ENCODE data around the gene CA10.

Gene CA10

DNA sequence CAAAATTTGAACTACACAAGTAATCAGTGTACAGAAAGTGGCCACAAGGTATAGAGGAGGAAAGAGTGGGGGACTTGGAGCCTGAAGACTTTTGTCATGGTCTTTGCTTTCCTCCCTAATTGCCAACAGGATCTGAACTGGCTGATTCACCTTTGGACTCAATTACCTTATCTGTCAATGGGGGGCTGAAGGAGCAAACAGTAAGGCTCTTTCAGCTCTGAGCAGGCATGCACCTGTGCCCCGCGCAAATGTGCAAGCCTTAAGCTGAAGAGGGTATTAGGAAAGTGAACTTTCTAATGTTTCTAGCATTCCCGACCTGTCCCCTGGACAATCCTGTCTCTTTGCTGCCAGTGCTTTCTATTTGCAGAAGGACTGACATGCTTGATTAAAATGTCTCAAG lies 302.7 kb downstream of the CA10 start:
- no peak for DNase-seq

DNA sequence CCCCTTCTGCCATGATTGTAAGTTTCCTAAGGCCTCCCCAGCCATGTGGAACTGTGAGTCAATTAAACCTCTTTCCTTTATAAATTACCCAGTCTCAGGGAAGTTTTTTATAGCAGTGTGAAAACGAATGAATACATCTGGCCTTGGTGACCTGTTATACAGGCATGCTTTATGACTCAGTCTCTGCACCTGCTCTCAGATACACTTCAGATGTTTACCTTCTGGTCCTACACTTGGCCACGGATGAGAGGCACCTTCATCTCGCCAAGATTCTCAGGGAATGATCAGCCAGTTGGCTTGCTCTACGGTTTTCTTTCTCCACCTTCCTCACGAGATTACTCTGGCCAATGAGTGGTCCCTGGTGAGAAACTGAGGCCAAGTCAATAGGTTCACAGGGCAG lies 304.7 kb downstream of the CA10 start:
- no peak for DNase-seq

DNA sequence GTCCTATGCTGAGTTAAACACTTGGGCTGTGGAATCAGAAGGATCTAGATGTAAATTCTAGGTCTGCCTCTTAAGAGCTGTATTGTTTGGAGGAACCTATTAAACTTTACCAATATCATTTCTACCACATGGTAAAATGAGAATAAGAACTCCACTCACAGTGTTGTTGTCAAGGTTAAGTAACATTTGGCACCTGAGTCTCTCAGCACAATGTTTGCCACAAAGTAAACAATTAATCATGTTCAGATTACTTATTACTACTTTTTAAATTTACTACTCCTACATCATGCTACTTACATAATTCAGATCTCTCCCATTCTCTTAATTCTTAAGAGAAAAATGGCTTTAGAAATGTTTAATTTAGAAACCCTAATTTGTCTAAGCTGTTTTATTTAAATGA lies 305.9 kb downstream of the CA10 start:
- DNase-seq = no peak

DNA sequence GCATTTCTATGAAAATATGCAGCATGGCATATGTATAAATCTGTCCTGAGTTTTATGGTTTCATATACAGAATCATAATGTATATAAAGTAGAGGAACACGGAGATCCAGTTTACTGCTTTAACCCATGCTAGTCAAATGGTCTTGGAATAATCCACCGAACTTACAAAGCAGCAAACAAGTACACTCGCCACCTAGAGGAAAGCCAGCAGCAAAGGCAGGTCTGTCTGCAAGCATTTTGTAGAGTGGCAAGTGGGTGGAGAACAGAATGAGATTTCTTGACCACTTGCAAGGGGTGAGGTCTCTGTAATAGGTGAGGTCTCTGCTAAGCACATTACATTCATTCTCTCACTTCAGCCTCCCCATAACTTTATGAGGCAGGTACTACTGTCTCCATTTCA lies 308.3 kb downstream of the CA10 start:
- no peak for DNase-seq

DNA sequence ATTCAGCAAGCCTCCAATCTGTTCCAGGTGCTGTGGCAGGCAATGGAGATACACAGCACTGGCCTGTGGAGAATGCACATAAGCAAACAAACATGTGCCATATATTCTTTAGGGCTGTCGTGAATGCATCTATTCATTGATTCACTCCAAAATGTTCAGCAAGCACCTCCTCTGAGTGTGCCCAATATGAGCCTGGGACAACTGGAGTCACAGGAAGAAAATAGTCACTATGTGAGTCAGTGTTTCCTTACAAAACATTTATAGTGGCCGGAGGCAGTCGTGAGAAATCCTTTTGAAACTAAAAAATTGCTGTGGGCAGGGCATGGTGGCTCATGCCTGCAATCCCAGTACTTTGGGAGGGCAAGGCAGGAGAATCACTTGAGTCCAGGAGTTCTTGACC lies 310.1 kb downstream of the CA10 start:
- DNase-seq = no peak

DNA sequence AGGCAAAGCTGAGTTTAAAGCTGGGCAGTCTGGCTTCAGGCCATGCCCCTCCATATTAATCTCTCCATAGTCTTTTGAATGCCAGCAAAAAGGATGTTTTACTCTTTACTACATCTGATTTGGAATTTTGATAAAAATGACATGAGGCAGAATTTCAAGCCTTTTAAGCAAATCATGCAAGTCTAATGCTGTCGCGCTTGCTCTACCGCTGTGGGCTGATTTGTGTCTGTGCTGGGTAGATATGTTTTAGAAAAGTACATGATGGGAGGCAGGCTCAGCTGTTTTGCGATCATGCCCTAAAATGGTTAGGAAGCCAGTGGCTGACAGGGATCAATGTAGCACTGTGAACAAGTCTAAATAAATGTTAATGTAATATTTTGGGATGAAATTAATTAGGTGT lies 311.9 kb downstream of the CA10 start:
- DNase-seq = no peak

DNA sequence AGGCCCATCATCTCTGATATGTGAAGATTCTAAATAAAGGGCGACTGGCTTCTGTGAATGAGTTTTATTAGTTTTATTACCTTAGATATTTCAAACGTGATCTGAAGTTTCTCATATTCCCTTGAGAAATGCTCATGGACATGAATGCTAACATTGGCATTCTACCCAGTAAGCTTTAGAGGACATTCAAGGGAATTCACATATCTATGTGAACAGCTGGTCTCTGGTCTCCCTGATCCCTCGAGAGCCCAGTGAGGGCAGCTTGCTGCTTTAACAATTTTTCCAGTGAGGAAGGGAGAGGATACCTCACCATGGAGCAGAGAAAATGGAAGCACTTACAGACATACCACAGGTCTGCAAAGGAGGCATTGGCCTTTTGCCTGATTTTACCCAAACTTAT lies 312.7 kb downstream of the CA10 start:
- DNase-seq = no peak

DNA sequence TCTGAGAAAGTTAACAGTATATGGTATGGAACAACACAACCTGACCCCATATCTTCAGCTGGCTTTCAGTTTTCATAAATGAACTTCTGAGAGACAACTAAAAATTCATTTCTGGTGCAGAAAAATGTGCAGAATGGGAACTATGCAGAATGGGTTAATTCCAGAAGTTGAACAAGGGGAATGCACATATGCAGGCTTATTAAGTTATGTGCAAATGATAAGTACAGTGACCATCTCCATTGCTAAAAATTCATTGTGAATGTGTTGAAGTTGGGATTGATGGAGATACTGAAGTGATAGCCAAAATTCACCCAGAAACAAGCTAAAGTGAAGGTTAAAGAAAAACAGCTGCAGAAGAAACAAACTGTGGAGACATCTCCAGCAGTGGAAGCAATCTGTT lies 315.8 kb downstream of the CA10 start:
- DNase-seq = no peak

DNA sequence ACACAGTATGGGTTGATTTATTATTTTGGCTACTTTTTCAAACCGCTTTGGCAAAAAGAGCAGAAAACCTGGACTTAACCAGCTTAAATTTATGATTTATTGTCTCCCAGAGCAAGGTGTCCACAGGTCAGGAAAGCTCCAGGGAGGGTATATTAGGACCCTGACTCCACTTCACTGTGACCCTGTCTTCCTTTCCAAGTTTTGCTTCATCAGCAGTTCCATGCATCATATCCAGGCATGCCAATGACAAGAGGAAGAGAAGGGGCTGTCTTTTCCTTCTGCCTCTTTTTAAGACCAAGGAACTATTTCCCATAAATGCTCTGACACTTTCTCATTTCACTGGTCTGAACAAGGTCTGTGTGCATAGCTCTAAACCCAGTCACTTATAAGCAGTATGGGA lies 316.8 kb downstream of the CA10 start:
- DNase-seq = no peak

DNA sequence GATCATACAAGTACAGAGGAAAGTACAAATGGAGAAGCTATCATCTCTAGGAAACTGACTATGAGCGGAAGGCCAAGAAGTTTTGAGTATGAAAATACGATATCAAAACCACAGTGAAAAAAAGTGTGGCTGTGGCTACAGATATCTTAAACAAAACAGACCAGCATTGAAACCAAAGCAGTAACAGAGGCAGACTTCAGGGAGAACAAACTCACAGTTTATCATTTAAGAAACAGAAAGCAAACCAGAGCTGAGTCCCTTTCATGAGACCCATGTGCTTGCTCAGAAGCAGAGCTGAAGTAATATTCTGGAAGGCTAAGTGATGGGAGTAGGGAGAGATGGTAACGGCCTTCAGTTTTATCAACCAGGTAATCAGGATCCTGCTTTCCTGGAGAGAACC lies 317.8 kb downstream of the CA10 start:
- DNase-seq = no peak

DNA sequence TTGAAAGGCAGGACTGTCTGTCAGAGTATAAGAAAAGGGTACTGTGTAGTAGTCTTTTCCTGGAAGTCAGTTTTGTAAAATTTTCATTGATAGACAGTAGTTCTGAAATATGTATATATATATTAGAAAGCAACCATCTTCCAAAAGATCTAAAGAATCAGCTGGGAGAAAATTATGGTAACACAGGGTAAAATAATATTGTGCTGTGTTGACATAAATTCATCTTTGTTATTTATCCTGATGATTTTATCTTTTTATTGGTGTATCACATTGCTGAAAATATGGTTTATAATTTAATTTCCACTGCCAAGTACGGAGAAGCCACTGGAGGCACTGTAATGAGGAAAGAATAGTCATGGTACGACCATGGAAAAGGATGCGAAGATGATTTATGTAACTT lies 324.9 kb downstream of the CA10 start:
- DNase-seq = no peak

DNA sequence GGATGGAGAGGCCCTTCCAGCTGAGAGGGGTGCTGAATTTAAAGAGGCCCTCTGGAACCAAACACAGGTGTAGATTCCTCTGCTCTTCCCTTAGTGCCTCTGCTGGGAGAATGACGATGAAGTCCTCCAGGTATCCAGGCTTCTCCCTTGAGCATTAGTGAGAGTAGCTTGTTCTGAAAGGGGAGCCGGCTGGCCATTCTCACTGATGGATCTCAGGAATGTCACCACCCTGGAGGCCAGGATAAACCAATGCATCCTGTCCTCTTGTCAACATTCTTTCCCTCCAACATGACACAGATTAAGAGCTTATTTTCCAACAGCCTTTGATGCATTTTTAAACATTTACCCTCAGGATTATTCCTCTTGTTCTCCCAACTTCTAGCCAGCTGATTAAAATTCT lies 325.5 kb downstream of the CA10 start:
- no peak for DNase-seq

DNA sequence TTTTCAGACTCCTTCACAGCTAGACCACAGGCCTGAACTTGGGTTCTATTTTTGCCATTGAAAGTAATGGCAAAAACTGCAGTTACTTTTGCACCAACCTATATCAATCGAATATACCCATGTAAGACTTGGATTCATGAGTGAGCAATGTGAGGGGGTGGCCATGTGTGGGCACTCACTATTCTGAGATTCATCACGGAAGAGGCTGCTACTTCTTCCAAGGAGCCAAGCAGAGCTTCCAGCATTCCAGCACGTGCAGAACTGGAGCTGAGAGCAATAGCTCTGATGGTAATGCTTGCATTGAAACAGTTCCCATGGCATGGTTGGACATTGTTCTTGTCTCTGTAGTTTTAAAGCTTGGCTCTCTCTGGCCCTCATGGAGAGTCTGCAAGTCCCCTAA lies 327.6 kb downstream of the CA10 start:
- DNase-seq = no peak

DNA sequence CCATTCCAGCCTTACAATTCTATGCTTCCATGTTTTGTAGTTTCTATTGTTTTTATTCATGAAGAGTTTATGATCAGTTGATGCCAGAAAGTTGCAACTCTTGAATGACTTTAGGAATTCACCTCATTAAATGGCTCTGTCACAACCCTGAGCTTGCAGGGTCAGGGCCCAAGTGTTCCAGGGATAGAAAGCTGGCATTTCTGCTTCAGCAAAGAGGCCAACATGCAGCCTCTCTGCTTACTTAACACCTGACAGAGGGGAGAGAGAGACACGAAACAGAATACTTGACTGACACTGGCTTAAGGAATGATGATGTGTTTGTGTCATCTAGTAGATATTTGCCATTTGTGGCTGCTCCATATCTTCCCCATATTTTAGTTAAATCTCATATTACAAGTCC lies 328.1 kb downstream of the CA10 start:
- DNase-seq = no peak

DNA sequence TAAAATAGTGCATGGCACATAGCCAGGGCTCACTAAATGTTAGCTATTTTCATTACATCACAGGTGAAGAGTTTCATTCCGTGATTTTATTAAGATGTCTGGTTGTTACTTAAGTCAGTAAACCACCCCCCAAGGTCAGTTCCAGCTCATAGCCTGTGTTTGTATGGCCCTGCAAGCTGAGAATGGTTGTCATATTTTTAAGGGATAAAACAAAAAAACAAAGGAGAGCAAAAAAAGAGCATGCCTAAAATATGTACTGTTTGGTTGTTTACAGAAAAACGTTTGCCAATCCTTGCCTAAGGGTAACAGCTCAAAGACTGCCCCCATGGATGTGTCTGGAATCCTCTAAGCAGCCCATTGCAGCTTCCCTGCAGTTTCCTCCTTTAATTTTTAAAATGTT lies 329.6 kb downstream of the CA10 start:
- DNase-seq = no peak

DNA sequence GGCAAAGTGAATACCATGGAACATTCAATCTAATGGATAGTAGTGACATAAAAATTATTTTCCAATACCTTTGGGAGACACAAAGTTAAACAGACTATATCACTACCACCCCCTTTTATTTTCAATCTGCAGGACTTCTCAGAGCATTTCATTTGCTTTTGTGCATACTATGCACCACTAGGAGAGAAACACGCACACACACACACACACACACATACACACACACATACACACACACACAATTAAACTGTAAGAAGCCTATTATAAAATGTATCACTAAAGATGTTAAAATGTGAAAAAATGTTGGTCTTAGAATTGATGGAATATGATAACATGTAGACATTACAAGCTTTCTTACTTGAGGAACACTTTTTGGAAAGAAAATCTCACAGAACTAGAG lies 331.4 kb downstream of the CA10 start:
- no peak for DNase-seq

DNA sequence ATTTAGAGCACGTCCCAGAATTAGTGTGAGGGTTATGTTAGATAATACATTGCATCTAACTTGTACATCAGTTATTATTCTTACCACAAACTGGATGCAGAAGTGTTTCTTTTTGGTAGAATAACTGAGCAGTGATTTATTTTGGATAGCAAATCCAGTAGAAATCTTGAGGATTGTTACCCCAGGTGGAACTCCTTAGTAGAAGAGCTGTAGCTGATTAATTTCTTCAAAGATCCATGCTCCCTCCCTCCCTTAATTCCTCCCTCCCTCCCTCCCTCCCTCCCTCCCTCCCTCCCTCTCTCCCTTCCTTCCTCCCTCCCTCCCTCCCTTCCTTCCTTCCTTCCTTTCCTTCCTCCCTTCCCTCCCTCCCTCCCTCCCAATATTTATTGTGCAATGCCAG lies 337.7 kb downstream of the CA10 start:
- no peak for DNase-seq

DNA sequence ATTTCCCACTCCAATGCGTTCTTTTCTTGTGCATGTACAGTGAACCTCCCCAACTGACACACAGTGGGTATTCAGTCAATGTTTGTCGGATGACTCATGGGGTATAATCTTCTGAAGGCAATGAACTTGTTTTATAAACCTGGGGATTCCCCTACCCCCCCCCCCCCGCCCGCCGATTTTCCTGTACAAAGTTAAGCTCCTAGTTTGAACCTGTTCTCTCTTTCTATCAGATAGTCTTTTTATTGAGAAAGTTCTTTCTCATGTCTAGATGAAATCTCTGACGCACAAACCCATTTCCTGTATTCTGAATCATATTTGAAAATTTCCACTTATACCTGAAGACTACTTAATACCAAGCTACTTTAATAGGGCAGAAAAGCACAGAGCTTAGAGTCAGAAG lies 338.3 kb downstream of the CA10 start:
- DNase-seq = peak; percentile 16

DNA sequence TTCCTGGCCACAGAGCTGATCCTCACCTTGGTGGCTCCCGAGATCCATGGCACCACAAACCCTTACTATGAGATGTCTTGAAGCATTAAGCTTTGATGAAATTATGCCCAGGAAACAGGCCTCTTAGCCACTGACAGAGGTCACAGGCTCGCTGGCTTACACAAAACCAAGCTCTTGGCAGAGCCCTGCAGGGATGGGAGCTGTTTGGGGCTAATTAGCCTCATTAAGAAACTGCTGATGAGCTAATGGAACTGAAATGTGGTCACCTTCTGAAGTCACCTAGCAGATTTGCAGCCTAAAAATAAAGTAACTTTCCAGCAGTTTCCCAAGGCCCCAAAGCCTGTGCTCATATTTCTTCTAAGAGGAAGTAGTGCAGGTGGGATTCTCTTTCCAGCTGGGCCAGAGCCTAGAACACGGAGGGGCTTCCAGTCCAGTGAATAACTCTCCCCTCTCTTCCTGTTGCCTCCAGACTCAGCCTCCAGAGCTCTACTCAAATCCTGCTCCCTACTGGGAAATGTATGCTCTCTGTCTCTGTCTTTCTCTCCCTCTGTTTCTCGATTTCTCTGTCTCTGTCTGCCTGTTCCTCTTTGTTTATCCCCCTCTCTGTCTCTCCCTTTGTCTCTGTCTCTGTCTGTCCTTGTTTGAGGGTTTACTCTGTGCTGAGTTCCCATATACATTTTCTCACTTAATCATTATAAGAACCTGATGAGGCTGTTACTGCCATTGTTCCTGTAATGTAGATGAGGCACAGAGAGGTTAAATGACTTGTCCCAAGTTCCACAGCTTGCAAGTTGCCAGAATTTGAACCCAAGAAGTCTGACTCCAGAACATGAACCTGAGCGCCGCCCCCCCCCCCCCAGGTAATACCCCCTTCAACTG lies 338.9 kb downstream of the CA10 start:
- no peak for DNase-seq

DNA sequence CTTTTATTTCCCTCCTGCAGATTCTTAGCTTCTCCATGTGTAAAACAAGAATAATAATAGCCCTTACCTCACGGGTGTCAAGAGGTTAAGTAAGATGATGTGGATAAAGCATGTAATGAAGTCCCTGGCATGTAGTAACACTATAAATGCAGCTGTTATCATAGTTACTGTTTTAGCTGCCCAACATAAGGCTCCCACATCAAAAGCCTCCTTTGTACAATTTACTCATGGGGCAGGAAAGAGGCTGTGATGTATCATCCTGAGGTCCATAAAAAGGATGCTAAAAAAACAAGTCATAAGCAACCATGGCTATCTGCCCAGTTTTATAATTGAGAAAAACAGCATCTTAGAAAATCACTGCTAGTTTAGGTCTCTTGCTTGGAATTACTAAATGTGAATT lies 339.7 kb downstream of the CA10 start:
- DNase-seq = peak; percentile 3

DNA sequence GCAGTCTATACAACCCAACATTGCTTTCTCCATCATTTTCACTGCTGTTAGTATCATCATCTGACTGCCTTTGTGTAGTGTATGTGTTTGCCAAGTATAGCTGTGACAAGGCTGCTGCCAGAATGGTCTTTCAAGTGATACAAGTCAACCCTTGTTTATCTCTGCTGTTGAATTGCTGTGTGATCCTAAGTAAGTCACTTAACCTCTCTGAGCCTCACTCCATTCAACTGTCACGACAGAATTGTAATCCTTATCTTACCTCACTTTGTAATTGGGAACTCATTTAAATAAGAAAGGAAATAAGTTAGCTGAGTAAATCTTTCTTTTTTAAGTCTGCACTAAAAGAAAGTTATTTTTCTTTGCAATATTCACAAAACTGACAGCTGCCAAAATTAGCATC lies 340.6 kb downstream of the CA10 start:
- no peak for DNase-seq

DNA sequence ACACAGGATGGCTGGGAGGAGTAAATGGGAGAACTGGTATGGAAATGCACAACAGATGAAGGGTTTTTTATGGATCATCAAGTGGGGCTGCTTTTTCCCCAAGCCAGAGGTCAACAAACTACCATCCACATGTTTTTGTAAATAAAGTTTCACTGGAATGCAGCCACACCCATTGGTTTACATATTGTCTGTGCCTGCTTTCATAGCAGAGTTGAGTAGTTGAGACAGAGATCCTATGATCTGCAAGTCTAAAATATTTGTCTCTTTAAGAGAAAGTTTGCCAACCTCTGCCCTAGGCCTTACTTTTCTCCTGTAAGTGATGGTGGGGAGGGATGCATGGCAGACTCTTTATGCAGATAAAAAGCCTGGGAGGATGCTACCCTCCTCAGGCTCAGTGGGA lies 341.4 kb downstream of the CA10 start:
- no peak for DNase-seq

DNA sequence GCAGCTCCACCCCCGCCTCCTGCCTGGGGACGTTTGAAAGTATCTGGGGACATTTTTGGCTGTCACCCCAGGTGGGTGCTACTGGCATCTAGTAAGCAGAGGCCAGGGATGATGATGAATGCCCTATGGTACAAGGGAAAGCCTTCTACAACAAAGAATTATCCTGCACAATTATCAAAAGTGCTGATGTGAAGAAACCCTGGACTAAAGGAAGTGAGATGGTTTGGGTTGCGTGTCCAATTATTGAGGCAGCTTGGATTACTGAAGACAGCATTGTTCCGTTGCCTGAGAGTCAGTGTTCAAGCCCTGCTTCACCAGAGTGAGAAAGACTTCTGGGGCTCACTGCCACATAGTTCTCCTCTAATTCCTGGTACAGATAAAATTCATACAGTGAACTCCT lies 343.4 kb downstream of the CA10 start:
- no peak for DNase-seq

DNA sequence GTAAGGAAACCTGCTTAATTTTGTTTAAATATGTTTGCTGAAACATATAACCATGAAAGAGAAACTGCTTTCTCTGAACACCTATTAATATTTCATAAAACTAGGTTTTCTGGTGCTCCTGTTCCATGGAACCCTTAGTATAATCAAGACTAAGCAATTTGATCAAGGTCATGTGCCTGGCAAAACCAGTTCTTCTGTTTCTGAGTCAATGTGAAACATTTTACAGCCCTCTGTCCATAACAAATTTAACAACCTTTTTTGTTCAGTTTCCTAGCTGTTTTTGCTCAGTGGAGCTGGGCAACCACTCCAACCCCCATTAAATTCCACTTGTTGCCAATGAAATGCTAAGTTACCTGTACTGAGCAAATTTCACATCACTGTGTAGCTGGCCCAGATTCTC lies 344.0 kb downstream of the CA10 start:
- DNase-seq = no peak

DNA sequence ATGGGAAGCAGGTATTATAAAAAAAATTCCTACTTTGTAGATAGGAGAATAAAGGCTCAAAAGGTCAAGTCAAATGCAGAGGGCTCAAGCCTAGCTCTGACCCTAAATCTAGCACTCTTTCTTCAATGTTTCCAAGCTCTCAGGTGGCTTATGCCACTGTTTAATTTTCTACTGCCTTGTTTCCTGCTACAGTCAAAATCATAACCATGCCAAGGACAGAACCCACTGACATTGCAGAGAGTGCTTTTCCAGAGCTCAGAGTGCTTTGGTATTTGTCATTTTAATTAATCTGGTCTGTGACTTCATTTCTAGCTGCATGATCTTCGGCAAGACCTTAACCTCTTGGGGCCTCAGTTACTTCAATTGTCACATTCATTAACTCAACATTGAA lies 344.7 kb downstream of the CA10 start:
- no peak for DNase-seq

Measured in CD4-positive, alpha-beta T cell treated with Interleukin-4 for 4 hours (primary cell).